Myometrial cell (primary cell): ENCODE results near the gene OVCH2. TPM values are rescaled to one million over a fixed set of nuclear protein-coding genes. Genes with fewer than 3 reads are reported as not detected.

Source experiments
- total RNA-seq: library from RNA; depleted of rRNA; stranded (reverse); fragments of >200 nt; gene quantifications from 2 replicates; pipeline ENCODE4 v1.2.3, GENCODE V29; 2015

OVCH2 gene
- total RNA-seq: not detected in 2 replicates

DNA sequence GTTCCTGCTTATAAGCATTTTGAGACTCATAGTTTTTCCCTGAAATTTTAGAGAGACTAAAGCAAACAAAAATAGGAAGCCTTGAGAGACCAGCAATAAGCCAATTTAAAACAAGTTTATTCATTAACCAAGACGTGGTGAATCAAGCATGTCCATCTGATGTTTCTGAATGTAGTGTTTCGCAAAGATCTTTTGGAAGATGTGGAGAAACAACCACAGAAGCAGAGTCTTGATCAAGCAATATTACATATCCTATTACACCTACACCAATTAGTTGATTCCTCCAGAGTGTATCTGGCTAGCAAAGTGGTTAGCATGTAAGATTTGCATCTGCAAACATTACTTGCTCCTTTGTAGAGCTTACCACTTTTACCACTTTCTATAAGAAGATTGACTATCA, at the start of gene OVCH2:
Gene OVCH2 (minus strand): TSS at position 101 of the 400 bp plus-strand sequence. CDS start 83 bp downstream, at position 18.

DNA sequence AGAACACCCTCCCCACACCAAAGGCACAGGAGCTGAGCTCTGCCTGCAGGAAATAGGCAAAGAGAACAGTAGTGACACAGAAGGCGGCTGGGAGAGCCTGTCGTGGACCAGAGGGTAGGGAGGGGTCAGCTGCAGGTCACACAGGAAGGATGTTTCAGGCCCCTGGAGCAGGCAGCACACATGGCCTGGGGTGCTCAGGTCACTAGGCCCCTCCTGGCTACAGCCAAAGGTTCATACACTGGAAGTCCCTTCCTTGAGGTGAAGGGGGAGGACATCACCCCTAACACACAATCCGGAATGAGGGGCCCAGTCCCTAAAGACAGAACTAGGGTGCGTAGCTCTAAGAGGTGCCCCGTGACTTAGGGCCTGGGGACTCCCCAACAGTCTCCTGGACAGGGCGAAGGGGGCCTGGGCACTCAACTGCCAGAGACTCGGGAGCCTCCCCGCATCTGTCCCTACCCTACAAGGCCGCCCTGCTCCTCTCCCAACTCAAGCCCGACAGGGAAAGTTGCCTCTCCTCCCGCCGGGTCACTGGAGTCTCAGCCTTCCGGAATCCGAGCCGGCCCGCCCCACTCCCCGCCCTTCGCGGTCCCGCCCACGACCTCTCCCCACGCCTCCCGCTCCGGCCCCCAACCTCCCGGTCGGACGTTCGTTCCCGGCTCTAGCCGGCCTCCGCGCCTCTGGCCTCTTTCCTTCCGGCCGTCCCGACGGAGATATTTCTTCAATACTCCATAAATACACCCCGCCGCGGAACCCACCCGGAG, 33.1 kb downstream of the OVCH2 start, which contains the start of gene CYB5R2:
Gene CYB5R2 (minus strand): TSS at position 541 of the 764 bp plus-strand sequence. CDS start 675 bp downstream, outside the sequence.

Other genes with a start within 250 kb of the OVCH2 start
- gene OLFML1, start 221.0 kb downstream of the OVCH2 start, total RNA-seq: 0.53 TPM in 1 of 2 replicates, not detected in the other
- gene PPFIBP2, start 192.5 kb downstream of the OVCH2 start, total RNA-seq: 3.7 and 5.2 TPM in 2 replicates
- gene CYB5R2, start 33.0 kb downstream of the OVCH2 start, total RNA-seq: 89.5 and 93.7 TPM in 2 replicates
- not detected in 2 replicates for gene OR5P2, start 90.5 kb upstream of the OVCH2 start, total RNA-seq
- not detected in 2 replicates for gene OR5P3, start 124.4 kb upstream of the OVCH2 start, total RNA-seq
- gene OR10A6, start 224.8 kb upstream of the OVCH2 start, total RNA-seq: under 0.01 TPM in 1 of 2 replicates, not detected in the other
- not detected in 2 replicates for gene OR10A3, start 235.2 kb upstream of the OVCH2 start, total RNA-seq